Activated gamma-delta T cell (primary cell): ENCODE measurements around the gene RHBDL1.

Source experiments
- DNase-seq: peaks from one replicate; lab custom pipeline; 2025; lab: John Stamatoyannopoulos, UW

Gene RHBDL1

GRCh38 chr16:652454-653305, 22.8 kb upstream of the RHBDL1 start:
- no peak for DNase-seq

GRCh38 chr16:654034-654433, 21.4 kb upstream of the RHBDL1 start:
- DNase-seq, result no peak

- DNase-seq, result no peak
These were observed 18.0 kb upstream of the RHBDL1 start for GRCh38 chr16:657487-657886.

DNA sequence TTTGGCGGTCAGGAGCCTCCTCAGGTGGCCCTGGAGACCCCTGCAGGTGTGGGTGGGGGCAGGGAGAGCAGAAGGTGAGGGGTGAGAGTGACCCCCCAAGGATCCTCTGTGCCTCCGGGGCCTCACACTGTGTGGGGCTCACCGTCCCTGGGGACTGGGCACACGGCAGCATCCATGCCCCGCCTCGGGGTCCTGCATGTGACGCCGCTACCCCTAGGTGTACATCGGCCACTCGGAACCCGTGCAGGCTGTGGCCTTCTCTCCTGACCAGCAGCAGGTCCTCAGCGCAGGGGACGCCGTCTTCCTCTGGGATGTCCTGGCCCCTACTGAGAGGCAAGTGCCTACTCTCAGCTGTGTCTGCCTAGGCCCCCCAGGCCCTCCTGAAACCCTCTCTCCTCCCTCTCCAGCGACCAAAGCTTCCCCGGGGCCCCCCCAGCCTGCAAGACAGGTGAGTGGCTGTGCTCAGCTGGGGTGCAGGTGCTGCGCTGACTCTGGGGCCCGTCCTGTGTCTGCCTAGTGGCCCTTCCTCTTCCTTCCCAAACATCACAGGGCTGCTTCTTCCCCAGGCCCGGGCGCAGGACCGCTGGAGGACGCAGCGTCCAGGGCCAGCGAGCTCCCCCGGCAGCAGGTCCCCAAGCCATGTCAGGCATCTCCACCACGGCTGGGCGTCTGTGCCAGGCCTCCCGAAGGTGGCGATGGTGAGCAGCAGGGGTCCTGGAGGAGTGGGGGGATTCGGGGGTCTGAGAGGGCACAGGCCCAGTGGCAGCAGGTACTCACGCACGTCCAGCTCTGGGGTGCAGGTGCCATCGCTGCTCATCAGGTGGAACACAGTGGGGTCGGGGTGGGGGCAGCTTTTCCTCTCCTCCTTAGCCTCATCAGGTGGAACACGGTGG, 16.5 kb upstream of the RHBDL1 start:
- DNase-seq, result no peak

DNA sequence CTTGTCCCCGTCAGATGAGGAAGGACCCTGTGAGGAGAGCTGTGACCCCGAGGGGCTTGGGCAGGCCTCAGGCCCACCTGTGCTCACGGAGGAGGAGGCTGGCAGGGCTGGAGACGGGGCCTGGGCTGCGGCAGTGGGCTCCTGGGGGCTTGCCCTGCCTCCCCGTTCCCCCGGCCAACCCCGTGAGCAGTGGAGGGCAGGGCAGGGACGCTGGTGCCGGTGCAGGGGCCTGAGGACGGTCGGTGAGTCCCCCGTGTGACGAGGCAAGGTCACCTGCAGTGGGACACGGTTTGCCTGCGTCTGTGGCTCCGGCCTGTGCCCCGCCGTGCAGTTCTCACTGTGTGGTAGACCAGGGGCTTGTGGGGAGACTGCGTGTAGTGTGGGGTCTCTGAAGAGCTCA, 15.9 kb upstream of the RHBDL1 start:
- DNase-seq, result no peak

DNA sequence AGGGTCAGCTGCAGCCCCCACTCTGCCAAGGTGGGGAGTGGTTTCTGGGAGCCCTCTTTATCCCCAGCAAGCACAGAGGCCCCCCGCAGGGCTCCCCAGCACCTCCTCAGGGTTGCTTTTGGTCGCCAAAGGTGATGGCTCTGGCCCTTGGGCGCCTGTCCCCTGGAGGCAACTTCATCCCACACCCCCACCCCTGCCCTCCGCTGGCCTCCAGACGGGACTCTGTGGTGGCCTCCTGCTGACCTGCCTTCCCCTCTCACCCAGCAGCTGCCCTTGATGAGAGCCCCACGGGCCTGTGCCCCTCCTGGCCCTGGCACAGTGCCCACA, 15.4 kb upstream of the RHBDL1 start:
- DNase-seq, result no peak

GRCh38 chr16:660459-661183, 14.8 kb upstream of the RHBDL1 start:
- peak; percentile 38 for DNase-seq

DNA sequence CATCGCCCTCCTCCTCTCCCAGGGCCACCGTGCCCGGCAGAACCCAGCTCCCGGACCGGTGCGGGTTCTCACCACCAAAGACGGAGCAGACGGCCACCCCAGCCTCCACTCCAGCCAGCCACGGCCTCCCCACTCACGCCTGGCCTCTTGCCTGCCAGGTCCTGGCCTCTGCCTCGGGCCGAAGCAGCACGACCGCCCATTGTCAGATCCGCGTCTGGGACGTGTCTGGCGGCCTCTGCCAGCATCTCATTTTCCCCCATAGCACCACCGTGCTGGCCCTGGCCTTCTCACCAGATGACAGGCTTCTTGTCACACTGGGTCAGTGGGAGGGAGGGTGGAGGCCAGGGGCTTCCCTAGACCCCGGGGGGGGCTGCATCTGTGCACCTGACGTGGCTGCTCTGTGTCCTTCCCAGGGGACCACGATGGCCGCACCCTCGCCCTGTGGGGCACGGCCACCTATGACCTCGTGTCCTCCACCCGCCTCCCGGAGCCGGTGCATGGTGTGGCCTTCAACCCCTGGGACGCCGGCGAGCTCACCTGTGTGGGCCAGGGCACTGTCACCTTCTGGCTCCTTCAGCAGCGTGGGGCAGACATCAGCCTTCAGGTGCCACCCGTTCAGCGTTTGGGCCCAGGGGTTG, 14.2 kb upstream of the RHBDL1 start:
- no peak for DNase-seq

- no peak for DNase-seq
These were observed 13.4 kb upstream of the RHBDL1 start for GRCh38 chr16:662095-662494.

- no peak for DNase-seq
These were observed 12.9 kb upstream of the RHBDL1 start for GRCh38 chr16:662597-662996.

DNA sequence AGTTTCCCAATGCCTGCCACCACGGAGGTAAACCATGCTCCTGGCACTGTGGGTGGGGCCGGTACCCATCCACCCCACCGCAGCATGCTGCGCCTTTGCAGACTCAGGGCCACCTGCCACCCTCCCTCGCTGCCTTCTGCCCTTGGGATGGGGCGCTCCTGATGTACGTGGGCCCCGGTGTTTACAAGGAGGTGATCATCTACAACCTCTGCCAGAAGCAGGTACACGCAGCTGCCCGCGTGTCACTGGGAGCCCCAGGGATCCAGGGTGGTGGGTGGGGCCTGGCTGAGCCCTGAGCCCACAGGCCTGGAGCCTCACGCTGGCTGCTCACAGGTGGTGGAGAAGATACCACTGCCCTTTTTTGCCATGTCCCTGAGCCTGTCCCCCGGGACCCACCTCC, 8.9 kb upstream of the RHBDL1 start:
- no peak for DNase-seq

- no peak for DNase-seq
These were observed 8.2 kb upstream of the RHBDL1 start for GRCh38 chr16:667113-667779.

GRCh38 chr16:667780-668518, 7.5 kb upstream of the RHBDL1 start, which contains the start of gene RHOT2:
Gene RHOT2, plus strand, starts transcription at chr16:668132. Its CDS starts 68 bp downstream, at chr16:668200.
- DNase-seq, result peak; percentile 91

DNA sequence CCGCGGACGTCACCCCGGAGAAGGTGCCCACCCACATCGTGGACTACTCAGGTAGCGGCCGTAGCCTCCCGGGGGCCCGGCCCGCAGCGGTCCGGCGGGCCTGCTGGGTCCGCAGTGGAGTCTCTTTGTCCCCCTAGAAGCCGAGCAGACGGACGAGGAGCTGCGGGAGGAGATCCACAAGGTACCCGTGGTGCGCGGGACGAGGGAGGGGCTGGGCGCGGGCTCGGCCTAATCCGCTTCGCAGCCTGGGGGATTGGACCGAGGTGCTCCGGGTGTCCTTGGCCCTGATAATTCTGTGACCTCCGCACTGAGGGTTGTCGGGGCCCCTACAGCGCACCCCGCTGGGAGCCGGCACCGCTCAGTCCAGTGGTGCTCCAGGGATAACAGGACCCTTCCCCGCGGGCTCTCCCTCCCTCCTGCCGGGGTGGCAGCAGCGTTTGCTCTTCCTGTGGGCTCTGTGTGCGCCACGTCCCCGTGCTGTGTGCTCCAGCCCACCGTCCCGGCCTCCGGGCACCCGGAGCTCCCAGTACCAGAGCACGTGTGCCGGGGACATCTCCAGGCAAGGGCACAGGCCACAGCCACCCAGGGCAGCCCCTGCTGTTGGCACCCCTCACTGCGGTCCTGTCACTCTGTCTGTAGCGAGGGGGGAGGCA, 6.8 kb upstream of the RHBDL1 start:
- DNase-seq, result no peak

DNA sequence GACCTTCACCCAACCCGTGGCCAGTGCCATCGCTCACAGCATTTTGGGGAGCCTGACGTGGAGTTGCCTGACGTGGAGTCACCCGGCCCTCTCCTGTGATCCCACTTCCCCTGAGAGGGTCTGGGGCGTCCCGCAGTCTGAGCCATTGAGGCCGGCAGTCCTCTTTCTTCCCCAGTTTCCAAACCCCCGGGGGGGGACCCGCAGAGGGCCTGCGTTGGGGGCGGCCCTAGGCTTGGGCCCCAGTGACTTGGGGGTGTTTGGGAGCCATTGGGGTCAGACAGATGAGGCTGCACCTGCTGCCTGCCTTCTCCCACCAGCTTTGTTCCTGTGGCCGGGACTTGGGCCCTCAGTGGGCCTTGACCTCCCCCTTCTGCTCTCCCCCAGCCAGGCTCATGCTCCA, 5.8 kb upstream of the RHBDL1 start:
- DNase-seq, result no peak

DNA sequence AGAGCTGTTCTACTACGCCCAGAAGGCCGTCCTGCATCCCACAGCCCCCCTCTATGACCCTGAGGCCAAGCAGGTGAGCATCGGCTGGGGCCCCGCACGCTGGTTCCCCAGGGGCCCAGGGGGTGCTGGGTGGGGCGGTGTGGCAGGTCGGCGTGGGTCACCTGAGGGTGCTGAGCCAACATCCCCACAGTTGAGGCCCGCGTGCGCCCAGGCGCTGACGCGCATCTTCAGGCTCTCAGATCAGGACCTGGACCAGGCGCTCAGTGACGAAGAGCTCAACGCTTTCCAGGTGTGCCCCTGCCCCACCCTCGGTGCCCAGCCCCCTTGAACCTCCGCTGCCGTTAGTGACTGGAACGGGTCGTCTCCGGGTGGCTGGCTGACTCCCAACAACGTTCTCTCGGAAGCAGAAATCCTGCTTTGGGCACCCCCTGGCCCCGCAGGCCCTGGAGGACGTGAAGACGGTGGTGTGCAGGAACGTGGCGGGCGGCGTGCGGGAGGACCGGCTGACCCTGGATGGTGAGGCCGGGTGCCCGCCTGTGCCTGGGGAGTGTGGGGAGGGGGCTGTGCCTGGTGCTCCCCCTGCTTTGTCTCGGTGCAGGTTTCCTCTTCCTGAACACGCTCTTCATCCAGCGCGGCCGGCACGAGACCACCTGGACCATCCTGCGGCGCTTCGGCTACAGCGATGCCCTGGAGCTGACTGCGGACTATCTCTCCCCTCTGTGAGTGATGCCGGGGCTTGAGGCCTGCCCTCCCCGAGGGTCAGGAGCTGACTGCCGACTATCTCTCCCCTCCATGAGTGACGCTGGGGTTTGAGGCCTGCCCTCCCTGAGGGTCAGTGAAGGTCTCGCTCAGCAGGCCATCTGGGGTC, 4.8 kb upstream of the RHBDL1 start:
- DNase-seq, result no peak

GRCh38 chr16:671353-672131, 3.9 kb upstream of the RHBDL1 start:
- DNase-seq, result no peak

DNA sequence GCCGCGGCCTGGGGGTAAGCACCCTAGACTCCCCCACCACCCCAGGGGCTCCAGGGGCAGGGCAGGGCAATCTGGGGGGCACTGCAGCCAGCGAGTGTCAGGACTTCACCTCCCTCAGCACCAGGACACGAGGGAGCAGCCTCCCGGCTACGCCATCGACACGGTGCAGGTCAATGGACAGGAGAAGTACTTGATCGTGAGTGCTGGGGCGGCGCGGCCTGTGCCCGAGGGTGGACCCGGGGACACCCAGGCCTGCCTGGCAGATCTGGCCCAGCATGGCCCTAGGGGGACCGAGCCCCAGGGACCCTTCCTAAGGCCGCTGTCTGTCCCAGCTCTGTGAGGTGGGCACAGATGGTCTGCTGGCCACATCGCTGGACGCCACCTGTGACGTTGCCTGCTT, 3.1 kb upstream of the RHBDL1 start:
- DNase-seq, result no peak
